ENCODE results near the gene SUSD3.
"Not testable (repeated sequence)": the region's sequence is repeated elsewhere in the genome, so short reads cannot be mapped to it uniquely, and the experiment has no call there.

SUSD3 gene

DNA sequence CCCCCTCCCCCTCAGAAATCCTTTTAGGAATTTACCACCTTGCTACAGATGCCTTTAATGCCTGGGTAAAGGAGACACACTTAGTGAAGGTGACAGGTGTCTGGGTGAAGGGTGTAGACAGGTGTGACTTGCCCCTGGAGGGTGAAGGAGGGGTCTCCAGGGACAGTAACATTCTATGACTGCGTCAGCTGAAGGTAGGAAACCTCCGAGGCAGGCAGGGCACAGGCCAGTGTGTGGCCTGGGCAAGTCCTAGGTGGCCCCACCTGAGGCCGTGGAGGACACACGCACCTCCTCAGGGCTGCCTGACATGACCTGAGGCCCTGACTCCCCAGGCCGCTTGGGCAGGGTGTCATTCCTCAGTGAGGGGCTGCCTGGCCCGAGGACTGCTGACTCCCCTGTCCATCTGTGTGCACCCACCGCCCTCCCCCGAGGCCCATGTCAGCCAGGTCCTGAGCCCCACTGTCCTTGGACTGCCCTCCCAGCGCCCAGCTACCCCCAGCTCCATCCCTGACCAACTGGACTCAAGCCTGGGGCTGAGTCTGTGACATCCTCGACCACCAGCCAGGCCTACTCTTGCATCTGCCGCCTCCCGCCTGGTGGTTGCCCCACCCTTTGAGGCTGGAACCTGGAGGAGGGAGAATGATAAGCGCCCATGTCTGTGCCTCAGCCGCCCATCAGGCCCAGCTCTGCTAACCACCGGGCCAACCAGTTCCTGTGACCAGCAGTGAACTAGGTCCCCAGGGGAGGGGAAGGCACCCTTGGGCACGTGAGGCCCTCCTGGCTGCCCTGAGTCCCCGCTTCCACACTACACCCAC lies 55.9 kb downstream of the SUSD3 start:
- no peak for DNase-seq

DNA sequence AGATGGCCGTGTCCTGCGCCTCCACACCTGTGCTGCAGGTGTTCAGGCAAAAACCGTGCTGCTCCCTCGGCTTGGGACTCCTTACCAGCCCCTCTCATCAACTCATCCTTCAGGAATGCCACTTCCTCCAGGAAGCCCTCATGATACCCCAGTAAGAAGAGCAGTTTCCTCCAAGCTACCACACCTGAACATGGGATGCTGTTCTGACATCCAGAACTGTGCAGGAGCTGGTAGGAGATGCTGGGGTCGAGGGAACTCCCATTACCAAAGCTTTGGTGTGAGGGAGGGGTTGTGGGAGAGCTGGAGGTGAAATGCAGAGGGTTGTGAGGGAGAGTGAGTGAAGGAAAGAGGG lies 56.5 kb downstream of the SUSD3 start:
- DNase-seq, result no peak

DNA sequence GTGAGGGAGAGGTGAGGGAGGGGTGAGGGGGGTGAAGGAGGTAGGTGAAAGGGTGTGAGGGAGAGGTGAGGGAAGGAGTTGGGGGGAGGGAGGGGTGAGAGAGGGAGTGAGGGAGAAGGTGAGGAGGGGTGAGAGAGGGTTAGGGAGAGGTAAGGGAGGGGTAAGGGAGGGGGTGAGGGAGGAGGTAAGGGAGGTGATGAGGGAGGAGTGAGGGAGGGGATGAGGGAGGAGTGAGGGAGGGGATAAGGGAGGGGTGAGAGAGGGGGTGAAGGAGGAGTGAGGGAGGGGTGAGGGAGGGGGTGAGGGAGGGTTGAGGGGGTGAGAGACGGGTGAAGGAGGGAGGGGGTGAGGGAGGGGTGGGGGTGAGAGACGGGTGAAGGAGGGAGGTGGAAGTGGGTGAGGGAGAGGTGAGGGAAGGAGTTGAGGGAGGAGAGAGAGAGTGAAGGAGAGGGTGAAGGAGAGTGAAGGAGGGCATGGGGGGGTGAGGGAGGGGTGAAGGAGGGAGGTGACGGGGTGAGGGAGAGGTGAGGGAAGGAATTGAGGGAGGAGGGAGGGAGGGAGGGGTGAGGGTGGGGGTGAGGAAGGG lies 57.1 kb downstream of the SUSD3 start:
- no peak for DNase-seq

DNA sequence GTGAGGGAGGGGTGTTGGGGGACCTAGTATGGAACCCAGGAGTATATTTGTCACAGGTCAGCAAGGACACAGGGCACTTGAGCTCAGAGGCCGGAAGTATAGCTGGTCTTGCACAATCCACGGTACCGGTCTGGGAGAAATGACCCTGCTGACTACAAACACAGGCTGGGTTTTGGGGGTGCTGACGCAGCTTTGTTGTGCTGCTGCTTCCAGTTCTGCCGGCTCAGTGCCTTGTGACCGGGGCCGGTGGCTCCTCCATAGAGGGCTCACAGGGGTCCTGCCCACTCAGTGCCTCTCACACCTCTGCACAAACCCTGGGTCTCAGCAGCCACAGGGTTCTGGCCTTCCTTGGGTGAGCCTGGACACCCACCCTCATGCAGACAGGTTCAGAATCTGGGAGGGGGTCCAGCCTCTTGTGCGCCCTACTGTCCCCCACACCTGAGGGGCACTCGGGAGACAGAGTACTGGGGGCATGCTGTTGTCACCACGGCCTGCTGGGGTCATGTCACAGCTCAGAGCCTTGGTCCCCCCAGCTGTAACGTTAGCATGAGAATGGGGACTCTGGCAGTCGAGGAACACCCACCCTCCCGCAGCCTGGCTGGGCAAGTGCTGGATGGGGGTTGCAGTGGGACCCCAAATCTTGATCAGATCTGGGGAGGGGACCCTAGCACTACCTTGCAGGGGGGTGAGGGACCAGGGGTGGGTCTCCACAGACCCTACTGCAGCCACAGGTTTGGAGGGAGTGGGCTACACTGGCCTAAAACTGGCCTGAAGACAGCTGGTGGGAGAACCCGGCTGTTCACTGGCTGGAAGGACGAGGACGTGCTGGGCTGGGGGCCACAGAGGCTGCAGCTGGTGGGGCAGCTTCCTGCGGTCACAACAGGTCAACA lies 57.8 kb downstream of the SUSD3 start:
- no peak for DNase-seq

DNA sequence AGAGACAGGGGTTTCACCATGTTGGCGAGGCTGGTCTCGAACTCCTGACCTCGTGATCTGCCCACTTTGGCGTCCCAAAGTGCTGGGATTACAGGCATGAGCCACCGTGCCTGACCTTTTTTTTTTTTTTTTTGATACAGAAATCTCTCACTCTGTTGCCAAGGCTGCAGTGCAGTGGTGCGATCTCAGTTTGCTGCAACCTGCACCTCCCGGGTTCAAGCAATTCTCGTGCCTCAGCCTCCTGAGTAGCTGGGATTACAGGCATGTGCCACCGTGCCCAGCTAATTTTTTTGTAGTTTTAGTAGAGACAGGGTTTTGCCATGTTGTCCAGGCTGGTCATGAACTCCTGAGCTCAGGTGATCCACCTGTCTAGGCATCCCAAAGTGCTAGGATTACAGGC lies 59.0 kb downstream of the SUSD3 start:
- not testable (repeated sequence) for DNase-seq

DNA sequence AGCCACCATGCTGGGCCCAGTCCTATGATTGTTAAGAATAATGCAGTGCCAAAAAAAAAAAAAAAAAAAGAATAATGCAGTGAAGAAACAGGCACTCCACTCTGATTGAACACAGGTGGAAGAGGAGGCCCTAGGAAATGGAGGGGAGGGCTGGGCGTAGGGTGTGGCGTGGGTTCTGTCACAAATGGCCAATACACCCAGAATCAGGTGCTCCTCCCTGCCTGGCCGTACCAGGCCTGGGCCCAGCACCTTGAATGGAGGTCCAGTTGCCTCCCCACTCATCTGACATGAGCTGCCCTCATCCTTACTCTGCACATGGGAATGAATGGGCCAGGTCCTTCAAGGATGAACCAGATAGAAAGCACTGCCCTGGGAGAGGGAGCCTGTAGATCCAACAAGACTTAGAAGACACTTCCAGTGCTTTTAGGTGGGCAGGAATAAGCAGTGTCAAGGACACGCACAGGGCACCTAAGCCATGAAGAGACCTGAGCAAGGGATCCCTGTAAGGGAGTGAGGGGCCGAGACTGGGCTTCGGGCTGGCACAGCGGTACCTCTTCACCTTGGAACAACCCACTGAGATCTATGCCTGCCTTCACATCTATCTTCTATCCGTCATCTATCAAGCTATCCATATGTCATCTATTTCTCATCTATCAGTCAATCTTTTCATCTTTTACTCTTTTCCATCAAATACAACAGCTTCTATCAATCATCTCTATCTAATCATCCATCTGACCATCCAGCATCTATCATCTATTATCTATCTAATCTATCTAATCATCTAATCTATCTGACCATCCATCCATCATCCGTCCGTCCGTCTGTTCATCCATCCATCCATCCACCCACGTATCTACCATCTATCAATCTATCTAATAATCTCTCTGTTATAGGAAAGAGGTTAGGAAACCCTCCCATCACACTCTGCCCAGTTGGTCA lies 59.7 kb downstream of the SUSD3 start:
- DNase-seq, result no peak

DNA sequence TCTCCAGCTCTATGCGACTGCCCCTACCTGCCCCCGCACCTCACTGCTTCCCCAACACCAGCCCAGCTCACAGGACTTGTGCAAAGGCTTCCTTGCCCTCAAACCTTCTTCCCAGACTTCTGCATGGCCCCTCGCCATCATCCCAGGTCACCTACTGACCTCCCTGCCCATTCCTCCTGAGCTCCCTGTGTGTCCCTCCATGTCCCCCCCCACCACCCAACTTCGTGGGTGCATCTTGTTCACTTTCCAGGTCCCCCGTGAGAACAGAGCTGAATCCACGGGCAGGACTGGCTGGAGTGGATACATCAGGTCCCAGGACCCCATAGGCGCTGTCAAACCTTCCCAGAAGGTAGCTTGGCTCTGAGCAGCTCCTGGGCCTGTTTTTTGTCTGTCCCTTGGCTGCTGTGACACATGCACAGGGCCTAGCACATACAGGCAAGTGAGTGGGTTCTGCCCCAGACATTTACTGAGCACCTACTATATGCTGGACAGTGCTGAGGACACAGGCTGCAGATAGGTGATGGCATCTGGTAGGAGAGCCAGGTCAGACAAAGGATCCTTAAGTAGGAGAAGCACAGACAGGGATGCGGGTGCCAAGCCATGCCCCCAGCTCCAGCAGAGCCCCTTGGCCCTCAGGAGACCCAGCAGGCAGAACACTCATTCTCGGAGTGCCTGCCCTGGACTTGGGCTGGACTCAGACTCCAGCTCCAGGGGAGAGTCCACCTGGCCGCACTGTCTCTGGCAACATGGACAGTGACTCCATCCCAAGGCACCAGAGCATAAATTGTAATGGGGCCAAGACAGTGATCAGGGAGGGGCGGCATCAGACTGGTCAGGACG lies 60.6 kb downstream of the SUSD3 start:
- DNase-seq, result no peak

DNA sequence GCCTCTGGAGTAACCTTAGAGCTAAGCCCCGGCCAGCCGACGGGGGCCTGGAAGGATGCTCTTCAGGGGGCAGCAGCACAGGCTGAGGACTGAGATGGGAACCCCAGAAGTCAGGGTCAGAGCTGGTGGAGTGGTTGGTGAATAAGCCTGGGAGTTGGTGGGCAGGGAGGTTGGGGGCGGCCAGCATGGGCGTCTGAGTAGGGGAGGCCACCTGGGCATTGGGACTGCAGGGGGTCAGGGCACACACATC lies 61.1 kb downstream of the SUSD3 start:
- no peak for DNase-seq

DNA sequence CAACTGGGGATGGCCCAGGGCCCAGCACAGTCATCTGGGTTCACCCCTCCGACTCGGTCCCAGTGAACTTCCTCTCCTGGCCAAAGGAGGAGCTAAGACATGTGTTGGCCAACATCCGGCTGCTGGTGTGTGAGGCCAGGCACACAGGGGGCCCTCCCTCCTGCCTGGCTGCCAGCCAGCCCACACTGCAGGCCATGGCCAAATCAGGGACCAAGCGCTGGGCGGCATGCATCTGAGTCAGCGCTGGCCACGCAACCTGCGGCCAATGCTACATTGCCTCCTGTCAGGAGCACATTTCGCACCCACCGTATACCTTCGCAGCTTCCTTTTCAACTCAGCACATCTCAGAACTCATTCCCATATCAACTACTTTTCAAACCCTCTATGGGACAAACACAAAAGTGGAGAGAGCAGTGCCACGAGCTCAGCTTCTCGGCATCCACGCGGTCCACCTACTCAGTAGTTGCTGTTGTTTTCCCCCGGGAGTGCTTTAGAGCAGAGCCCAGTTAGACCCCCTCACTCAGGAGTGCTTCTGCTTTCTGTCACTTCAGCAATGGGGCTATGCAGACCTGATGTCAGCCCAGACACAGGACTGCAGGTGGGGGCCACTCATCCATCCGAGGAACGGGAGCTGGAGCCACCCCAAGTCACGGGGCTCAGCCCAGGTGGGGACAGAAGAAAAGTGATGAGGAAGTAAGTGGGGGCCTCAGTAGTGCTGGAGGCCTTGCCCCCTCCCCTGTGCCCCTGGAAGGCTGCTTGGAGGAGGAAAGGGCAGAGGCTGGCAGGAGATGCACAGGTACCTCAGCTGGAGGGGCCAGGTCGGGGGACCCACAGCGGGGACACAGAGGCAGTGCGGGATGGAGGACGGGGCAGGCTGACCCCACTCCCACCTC lies 61.7 kb downstream of the SUSD3 start:
- no peak for DNase-seq

DNA sequence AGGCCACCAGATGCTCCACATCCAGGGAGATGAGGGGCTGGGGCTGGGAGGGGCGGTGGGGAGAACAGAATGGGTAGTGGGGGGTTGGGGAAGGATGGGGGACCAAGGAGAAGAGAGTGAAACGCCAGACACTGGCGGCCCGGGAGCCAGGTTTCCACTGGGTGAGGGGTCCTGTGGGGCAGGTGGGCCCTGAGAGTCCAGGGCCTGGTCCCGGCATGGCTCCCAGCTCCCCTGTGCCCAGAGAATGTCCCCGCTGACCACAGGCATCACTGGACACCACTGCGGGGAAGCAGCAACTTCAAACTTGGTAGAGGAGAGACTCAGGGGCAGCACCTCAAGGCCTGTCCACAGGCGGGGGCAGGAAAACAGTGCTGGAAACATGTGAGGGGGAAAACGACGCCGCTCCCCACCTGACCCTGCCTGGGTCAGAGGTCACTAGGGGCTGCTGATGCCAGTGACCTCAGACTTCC lies 62.4 kb downstream of the SUSD3 start:
- DNase-seq, result no peak

DNA sequence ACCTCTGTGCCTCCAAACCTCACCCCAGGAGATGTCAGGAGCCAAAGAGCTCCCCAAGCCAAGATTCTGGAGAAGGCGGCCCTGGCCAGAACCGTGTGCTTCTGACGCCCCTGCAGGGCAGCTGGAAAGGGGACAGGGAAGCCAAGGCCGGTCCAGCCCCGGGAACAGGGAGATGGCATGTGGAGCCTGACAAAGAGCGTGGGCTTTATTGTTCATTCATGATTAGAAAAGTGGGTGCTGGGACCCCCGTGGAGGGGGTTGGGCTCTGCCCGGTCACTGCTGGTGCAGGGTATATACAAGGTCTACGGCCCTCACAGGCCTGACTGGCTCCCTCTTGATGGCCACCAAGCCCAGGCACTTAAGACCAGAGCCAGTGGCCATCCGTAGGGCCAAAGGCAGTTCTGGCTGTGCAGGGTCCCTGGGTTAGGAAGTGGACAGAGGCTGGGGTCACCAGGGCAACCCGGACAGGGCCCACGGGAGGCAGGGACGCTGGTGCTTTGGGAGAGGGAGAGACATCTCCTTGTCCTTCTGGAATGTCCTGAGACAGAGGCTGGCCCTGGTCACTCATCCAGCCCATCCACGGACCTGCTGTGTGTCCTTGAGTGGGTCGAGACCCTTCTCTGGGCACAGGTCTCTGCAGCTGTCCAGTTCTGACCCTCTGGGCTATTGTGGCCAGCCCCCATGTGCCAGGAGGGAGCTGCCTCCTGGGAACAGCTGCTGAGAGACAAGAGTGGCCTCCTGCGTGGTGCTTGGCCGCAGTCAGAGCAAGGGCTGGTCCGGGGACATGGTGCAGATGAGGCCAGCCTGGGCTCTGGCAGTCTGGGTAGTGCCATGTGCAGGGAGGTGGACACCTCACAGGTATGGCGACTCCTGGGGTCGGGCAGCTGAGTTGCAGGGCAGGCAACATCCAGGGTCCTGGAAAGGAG lies 63.1 kb downstream of the SUSD3 start:
- no peak for DNase-seq

DNA sequence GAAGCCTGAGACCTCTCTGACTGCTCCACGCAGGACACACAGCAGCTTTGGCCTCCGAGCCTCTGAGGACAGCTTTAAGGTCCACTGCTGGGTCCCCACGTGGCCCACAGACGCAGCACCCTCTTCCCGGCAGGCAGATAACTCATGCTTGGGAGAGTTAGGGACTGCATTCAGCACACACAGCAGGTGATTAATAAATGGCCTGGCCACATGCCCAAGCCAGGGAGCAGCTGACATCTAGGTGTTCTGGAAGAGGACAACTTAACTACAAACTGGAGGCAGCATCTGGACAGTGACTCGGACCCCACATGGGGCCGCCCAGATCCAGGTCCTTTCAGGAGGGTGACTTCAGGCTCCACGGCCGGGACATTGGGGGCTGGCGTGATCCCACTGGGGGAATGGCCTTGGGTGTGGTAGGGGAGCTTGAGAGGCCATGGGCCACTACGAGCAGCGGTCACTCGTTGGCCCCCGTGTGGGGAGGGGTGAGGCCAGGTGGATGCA lies 64.3 kb downstream of the SUSD3 start:
- DNase-seq, result no peak

DNA sequence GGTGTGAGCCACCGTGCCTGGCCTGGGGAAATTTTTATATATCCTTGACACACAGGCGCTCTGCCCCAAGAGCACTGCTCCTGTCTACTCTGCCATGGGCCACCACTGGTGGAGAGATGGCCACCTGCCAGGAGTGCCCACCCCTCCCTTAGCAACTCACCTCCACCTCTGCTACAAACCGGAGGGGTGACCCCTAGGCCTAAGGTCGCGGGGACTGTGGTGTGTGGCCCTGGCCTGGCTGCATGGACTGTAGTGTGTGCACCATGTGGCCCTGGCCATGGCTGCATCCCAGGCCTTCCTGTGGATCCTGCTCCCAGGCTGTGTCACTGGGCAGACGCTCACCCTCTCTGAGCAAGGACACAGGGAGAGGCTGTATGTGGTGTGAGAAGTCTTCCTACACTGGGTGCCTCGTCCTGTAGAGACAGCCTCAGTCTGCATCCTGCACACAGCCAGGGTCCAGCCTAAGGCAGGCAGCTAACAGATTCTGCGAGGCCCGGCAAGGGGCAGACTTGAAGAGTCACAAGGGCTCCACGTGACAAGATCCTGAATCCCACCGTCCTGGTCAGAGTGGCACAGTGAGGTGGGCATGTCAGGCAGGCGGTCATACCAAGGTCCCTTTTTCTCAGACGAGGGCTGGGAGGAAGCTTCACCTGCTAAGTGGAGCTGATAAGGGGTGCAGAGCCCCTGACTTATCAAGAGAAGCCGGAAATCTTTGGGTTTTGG lies 65.2 kb downstream of the SUSD3 start:
- DNase-seq, result no peak

DNA sequence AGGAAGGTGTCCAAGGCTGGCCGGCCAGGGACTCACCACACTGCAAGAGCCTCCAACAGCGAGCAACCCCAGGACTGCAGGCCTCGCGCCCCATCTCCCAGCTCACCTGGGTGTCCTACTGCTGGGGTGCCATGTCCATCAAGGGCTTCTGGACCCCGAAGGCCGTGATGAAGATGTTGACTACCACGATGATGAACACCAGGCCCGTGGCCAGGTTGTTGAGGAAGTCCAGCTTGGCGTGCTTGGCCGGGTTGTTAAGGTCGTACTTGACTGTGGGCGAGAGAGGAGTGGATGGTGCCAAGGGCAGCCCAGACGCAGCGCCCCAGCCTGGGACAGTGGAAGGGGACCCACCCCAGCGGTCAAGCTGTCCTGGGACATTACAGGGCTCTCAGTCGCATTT lies 66.3 kb downstream of the SUSD3 start:
- no peak for DNase-seq

DNA sequence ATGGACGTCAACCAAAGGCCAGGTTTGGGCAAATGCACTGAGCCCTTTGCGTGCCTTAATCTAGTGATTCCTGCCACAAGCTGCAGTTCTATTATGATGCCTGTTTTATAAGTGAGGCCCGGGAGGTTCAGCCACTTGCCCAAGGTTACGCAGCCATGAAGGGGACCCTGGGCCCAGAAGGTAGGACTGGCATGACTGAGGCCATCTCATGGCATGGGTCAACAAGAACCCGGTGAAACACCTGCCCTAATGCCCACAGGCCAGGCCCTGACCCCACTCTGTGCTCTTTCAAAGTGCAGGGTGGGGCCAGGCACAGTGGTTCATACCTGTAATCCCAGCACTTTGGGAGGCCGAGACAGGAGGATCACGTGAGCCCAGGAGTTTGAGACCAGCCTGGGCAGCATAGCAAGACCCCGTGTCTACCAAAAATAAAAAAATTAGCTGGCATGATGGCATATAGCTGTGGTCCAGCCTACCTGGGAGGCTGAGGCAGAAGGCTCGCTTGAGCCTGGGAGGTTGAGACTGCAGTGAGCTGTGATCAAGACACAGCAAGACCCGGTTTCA lies 66.9 kb downstream of the SUSD3 start:
- DNase-seq, result no peak

DNA sequence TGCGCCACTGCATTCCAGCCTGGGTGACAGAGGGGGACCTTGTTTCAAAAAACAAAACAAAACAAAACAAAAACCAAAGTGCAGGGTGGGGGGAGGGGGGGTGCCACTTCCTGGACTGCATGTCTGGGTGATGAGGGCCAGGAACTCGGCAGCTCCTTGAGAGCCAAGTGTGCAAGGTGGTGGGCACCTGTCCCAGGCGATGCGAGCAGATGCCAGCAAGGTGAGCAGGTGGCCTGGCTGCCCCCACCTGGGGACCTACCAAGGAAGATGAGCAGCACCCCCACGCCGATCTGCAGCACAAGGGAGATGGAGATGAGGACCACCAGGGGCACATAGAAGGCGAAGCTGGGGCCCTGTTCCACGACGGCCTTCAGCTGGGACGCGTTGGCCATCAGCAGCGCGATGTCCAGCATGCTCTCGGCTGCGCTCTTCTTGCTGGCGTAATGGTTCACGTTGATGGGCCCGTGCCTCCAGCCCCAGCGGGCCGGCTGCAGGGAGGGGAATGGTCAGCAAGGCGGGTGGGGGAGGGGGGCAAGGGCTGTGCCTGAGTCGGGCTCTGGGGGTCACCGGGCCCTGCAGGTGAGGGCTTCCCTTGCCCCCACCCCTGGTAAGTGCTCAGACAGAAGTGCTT lies 67.8 kb downstream of the SUSD3 start:
- no peak for DNase-seq

DNA sequence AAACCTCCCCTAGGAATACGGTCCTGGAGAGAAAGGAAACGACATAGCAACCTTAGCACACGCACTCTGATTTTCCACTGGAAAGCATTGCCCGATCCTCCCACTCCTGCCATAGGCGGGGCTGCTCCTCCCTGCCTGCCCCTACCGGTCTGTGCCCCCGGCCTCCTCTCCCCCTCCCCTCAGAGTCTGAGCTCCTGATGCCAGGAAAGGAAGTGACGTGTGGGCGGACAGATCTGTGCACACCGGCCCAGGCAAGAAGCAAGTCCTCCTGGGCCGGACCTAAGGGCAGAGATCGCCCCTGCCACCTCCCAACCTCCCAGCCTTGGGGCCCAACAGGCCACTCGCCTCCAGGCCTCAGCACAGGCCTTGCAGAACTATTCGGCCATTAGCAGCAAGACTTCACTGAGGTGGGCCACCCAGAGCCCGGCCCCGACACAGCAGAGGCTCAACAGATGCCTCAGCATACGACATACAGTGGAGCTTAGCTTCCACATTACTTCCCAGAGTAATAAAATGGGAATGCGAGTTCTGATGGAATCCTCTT lies 68.4 kb downstream of the SUSD3 start:
- no peak for DNase-seq

Data from stimulated activated CD4-positive, alpha-beta T cell treated with anti-CD3 and anti-CD28 coated beads, Interleukin-1b, Interleukin-23, amount 100 ng/mL, for 48 hours (primary cell).